GM10847 (cell line): Measurements from ENCODE around the gene ZBTB37.

Experiments
- POLR2A ChIP-seq: IDR thresholded peaks from 2 replicates; pipeline ENCODE4 v1.6.1; 2011; ENCODE audit not compliant: insufficient read length; ENCODE audit errors: extremely low read depth

ZBTB37 gene

GRCh38 chr1:173863224-173864161 lies 4.7 kb upstream of the ZBTB37 start:
- no peak for TF ChIP-seq POLR2A

GRCh38 chr1:173864179-173864867 lies 3.9 kb upstream of the ZBTB37 start:
- TF ChIP-seq POLR2A: no peak

GRCh38 chr1:173865468-173866164 lies 2.6 kb upstream of the ZBTB37 start:
- no peak for TF ChIP-seq POLR2A

- TF ChIP-seq POLR2A: no peak
Observed at GRCh38 chr1:173866413-173867115, 1.6 kb upstream of the ZBTB37 start.

GRCh38 chr1:173867141-173867752 lies 933 bp upstream of the ZBTB37 start:
- TF ChIP-seq POLR2A: no peak

GRCh38 chr1:173867753-173868265 lies 371 bp upstream of the ZBTB37 start, which contains the start of gene GAS5:
GAS5 (minus strand) TSS chr1:173867989.
- peak; percentile 99 for TF ChIP-seq POLR2A

- TF ChIP-seq POLR2A: no peak
Observed at GRCh38 chr1:173869021-173869359, 810 bp downstream of the ZBTB37 start.

GRCh38 chr1:173870252-173871075 lies 2.3 kb downstream of the ZBTB37 start:
- TF ChIP-seq POLR2A: peak; percentile 28

- TF ChIP-seq POLR2A: no peak
Observed at GRCh38 chr1:173871091-173871490, 2.9 kb downstream of the ZBTB37 start.

- no peak for TF ChIP-seq POLR2A
Observed at GRCh38 chr1:173871500-173871899, 3.3 kb downstream of the ZBTB37 start.

GRCh38 chr1:173876732-173877131 lies 8.6 kb downstream of the ZBTB37 start:
- TF ChIP-seq POLR2A: no peak

GRCh38 chr1:173878251-173878650 lies 10.1 kb downstream of the ZBTB37 start:
- no peak for TF ChIP-seq POLR2A

GRCh38 chr1:173884701-173885100 lies 16.5 kb downstream of the ZBTB37 start:
- TF ChIP-seq POLR2A: no peak
